Gastroesophageal sphincter (tissue), 3 donors: ENCODE data around the gene CADM1.

Experiments
- EP300 ChIP-seq: sonication (generic); formaldehyde crosslinking; IDR thresholded peaks from one replicate; pipeline ENCODE4 v1.6.1; 2017; ENCODE audit warnings: antibody characterized with exemption, mild to moderate bottlenecking
- POLR2A ChIP-seq, 2 donors: fragments of 450-650 bp; IDR thresholded peaks; one replicate each; pipeline ENCODE4 v1.6.1; 2017; ENCODE audit warnings: antibody characterized with exemption in 2 of 2, mild to moderate bottlenecking in 2 of 2, moderate library complexity in 1 of 2
- POLR2AphosphoS5 ChIP-seq: sonication (generic); formaldehyde crosslinking; IDR thresholded peaks from one replicate; pipeline ENCODE4 v1.6.1; 2017; ENCODE audit warnings: antibody characterized with exemption
- TF ChIP-seq, protein P1 (sequence below), 4 experiments: fragments of 200-600 bp in 2 of 4; fragments of 450-650 bp in 2 of 4; sonication (generic) in 1 of 4; IDR thresholded peaks; one replicate each; pipeline ENCODE4 v1.5.1; 2017 to 2019; ENCODE audit warnings: antibody characterized with exemption in 4 of 4, mild to moderate bottlenecking in 2 of 4, moderate library complexity in 2 of 4

DNA sequence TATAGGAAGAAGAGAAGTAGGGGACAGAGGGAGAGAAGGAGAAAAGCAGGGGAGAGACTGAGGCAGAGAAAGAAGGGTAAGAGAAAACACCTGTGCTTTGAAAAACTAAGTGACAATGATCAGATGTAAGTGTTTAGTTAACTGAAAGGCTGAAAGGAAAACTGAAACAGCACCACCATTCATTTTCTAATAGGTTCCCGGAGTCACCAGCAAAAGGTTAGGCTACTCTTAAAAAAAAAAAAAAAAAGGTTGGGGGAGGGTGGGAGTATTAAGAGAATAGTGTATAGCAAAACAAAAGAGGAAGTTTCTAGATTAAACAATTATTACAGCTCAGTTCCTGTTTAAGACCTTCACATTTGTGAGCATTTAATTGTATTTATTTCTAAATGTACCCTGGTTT, 113.8 kb downstream of the CADM1 start:
- TF ChIP-seq, protein P1, sequence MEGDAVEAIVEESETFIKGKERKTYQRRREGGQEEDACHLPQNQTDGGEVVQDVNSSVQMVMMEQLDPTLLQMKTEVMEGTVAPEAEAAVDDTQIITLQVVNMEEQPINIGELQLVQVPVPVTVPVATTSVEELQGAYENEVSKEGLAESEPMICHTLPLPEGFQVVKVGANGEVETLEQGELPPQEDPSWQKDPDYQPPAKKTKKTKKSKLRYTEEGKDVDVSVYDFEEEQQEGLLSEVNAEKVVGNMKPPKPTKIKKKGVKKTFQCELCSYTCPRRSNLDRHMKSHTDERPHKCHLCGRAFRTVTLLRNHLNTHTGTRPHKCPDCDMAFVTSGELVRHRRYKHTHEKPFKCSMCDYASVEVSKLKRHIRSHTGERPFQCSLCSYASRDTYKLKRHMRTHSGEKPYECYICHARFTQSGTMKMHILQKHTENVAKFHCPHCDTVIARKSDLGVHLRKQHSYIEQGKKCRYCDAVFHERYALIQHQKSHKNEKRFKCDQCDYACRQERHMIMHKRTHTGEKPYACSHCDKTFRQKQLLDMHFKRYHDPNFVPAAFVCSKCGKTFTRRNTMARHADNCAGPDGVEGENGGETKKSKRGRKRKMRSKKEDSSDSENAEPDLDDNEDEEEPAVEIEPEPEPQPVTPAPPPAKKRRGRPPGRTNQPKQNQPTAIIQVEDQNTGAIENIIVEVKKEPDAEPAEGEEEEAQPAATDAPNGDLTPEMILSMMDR (IDR thresholded peaks at IDR 0.05): no peak
- TF ChIP-seq POLR2AphosphoS5 (no peak), POLR2A (IDR thresholded peaks at IDR 0.05) (no peak), EP300 (no peak)
